BJ (cell line): ENCODE results near the gene RSBN1. TPM values are rescaled to one million over a fixed set of nuclear protein-coding genes. Genes with fewer than 3 reads are reported as not detected.

Source experiments
- CTCF ChIA-PET: fragments of 350-600 bp; formaldehyde crosslinking; extraction: SDS; loops from one replicate; lab custom pipeline; 2021; ENCODE audit warnings: antibody characterized with exemption, inconsistent platforms; lab: Yijun Ruan, JAX
- POLR2A ChIA-PET: fragments of 300-600 bp; sonication (Branson Sonifier 250); formaldehyde crosslinking; extraction: SDS; loops from one replicate; lab custom pipeline; 2021; ENCODE audit warnings: antibody characterized with exemption; lab: Charles Lee
- DNase-seq: peaks from one replicate; pipeline ENCODE4 v3.0.0-alpha.2; 2011; ENCODE audit warnings: low read depth
- H3K27me3 ChIP-seq: 2 replicates; pipeline ENCODE4 v1.6.0; 2011; ENCODE audit warnings: low read length; ENCODE audit not compliant: control insufficient read depth, insufficient read depth
- H3K36me3 ChIP-seq: 2 replicates; pipeline ENCODE4 v1.5.1; 2011; ENCODE audit warnings: low read length; ENCODE audit not compliant: control insufficient read depth, insufficient read depth
- H3K4me3 ChIP-seq: 2 replicates; pipeline ENCODE4 v1.5.1; 2011; ENCODE audit warnings: low read depth, mild to moderate bottlenecking, control low read depth, low read length
- polyA plus RNA-seq: library from polyadenylated mRNA; depleted of rRNA; stranded (reverse); fragments of >200 nt; gene quantifications from 2 replicates; pipeline ENCODE4 v1.2.3, GENCODE V29; 2011
- TF ChIP-seq, protein P1 (sequence below): IDR thresholded peaks from 2 replicates; pipeline ENCODE4 v1.5.1; 2011; ENCODE audit warnings: low read depth, mild to moderate bottlenecking, control low read depth, inconsistent platforms, low read length, moderate library complexity; ENCODE audit not compliant: insufficient read depth

RSBN1 gene
- polyA plus RNA-seq, 1 experiment = 4.0 TPM

DNA sequence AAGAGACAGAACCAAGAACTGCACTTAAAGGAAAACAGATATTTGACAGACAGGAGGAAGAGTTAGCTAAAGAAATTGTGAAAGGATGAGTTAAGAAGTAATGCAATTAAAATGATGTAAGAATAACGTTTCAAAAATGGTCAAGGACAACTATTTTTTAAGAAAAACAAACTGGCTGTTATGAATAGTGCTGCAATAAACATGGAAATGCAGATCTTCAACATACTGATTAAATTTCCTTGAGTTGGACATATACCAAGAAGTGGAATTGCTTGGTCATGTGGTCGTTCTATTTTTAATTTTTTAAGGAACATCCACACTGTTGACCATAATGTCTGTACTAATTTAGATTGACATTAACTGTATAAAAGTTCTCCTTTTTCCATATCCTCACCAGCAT is 29.9 kb downstream of the RSBN1 start:
- Histone ChIP-seq H3K27me3 (no peaks in the 10 kb centered on the region), H3K36me3 (no peaks in the 10 kb centered on the region), H3K4me3 (no peak overlapping the region)
- TF ChIP-seq, protein P1, sequence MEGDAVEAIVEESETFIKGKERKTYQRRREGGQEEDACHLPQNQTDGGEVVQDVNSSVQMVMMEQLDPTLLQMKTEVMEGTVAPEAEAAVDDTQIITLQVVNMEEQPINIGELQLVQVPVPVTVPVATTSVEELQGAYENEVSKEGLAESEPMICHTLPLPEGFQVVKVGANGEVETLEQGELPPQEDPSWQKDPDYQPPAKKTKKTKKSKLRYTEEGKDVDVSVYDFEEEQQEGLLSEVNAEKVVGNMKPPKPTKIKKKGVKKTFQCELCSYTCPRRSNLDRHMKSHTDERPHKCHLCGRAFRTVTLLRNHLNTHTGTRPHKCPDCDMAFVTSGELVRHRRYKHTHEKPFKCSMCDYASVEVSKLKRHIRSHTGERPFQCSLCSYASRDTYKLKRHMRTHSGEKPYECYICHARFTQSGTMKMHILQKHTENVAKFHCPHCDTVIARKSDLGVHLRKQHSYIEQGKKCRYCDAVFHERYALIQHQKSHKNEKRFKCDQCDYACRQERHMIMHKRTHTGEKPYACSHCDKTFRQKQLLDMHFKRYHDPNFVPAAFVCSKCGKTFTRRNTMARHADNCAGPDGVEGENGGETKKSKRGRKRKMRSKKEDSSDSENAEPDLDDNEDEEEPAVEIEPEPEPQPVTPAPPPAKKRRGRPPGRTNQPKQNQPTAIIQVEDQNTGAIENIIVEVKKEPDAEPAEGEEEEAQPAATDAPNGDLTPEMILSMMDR = no peak
- POLR2A ChIA-PET = no interaction called here
- CTCF ChIA-PET = no interaction called here
- DNase-seq = no peak

DNA sequence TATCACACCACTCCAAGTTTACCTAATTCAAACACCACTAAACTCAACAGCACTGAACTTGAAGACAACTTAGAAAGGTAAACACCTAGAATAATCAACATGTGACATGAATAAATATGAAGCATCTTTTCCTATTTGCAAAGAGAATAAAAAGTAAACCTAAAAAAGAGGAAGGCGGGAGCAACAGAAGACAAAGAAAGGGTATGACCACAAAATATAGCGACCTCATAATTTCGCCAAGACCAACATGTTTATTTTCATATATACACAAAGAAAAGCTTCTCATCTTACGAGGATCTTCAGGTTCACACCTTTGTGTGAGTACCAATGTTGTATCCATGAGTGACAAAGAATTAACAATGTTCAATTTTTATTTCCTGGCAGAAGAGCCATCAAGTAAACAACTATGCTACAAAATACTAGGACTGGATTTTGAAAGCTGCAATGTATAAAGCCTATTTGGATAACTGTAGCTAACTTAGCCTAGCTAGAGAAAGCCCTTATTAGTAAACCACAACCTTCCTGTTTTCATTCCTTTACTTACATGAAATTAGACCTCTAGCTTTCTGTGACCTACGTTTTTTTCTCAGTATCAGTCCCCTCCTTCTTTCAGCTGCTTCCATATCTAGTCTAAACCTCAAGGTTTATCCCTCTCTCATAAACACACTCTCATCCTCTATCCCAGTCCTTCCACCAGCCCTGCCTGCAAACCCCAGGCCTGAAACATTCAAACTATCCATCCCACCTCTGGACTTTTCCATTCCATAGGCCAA is 31.7 kb downstream of the RSBN1 start:
- TF ChIP-seq, protein P1 = no peak

DNA sequence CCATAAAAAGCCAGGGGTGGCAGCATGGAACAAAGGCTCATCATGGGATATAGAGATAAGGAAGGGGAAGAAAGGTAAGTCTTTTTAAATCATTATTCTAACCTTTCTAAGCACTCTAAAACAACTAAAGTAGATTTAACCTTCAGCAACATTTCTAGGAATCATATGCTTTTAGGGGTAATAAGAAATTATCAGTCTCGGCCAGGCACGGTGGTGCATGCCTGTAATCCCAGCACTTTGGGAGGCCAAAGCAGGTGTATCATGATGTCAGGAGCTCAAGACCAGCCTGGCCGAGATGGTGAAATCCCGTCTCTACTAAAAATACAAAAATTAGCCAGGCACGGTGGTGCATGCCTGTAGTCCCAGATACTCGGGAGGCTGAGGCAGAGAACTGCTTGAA is 32.7 kb downstream of the RSBN1 start:
- Histone ChIP-seq H3K36me3 (peaks cover 3% of the 10 kb centered on the region), H3K27me3 (no peaks in the 10 kb centered on the region), H3K4me3 (no peak overlapping the region)
- DNase-seq = no peak
- ChIA-PET CTCF (no interaction called here), POLR2A (interaction anchor here (0.6 kb wide), 1 partner anchor 20 kb away, joined by 24 read pairs; no protein-coding TSS in a partner anchor)
- TF ChIP-seq, protein P1 = no peak

More for the DNA sequence above, 31.7 kb downstream of the RSBN1 start:
- Histone ChIP-seq H3K36me3 (peaks cover 3% of the 10 kb centered on the region), H3K27me3 (no peaks in the 10 kb centered on the region), H3K4me3 (no peak overlapping the region)
- CTCF ChIA-PET = interaction anchor here (0.7 to 1.3 kb wide), 2 partner anchors 11 to 20 kb away, joined by 3 to 4 read pairs; no protein-coding TSS in a partner anchor
- POLR2A ChIA-PET = no interaction called here
- no peak for DNase-seq

DNA sequence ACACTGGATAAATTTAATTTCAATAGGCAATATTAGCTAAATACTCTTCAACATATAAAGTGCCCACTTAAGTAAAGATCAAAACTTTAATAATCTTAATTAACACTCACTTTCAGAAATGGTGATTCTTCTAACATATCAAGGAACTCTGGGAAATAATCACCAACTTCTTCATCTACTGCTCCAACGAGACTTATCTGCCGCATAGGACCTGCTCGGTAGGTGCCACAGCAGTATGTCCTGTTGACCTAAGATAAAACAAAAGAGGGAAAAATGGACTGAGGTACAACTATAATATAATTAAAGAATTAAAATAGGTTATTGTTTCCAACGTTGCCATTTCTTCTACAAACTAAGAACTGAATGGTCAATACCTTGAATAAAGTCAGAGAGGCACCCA is 34.7 kb downstream of the RSBN1 start:
- peaks cover 3% of the 10 kb centered on the region for H3K36me3 ChIP-seq
- ChIA-PET POLR2A (no interaction called here), CTCF (no interaction called here)
- TF ChIP-seq, protein P1 = no peak
- no peak for DNase-seq
- H3K27me3 ChIP-seq = no peaks in the 10 kb centered on the region
- H3K4me3 ChIP-seq = no peak overlapping the region

DNA sequence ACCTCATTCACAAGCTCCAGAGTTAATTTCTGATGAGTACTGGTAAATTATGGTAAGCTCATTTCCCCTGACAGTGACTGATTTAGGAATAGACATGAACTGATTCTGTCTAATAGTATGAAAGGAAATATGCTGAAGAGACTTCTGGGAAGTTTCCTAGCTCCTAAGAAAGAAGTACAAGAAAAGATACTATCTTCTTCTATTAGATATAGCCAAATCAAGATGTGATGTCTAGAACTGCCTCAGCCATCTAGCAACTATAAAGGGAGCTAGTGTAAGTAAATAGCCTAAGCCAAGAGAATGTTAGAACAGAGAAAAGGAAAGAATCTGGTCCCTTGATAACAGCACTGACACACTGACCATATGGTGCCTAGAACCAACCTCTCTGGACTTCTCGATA is 42.2 kb downstream of the RSBN1 start:
- no peak for DNase-seq
- Histone ChIP-seq H3K36me3 (no peaks in the 10 kb centered on the region), H3K27me3 (no peaks in the 10 kb centered on the region), H3K4me3 (no peak overlapping the region)
- ChIA-PET CTCF (interaction anchor here (1.2 to 1.6 kb wide), 2 partner anchors 10 to 14 kb away, joined by 4 read pairs; no protein-coding TSS in a partner anchor), POLR2A (no interaction called here)
- TF ChIP-seq, protein P1 = no peak
